ENCODE results near the gene FBXO9. TPM values are rescaled to one million over a fixed set of nuclear protein-coding genes. Genes with fewer than 3 reads are reported as not detected.

Gene FBXO9
- total RNA-seq, 2 experiments from 2014 or later = 40.8 to 41.6 TPM

DNA sequence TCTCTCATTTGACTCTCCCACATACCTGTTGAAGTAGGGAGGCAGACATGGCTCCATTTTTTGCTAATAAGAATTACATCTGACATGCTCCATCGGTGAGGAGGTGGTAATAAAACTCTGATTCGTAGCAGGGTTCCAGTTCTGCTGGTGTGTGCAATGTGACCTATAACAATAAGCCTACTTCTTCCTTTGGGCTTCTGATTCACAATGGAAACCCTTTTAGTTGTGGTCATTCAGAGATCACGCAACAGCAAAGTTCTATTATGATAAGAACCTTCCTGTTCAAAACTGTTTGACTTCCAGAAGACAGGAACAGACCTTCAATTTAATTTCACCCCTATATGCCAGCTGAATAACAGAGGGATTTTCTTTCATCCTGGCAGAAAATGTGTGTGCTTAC is 38.7 kb upstream of the FBXO9 start:
- peak; percentile 53 for ATAC-seq
- Mint-ChIP-seq H3K27me3 (no peaks in the 10 kb centered on the region), H3K27ac (no peak overlapping the region), H3K4me3 (no peak overlapping the region), H3K9me3 (no peaks in the 10 kb centered on the region), H3K4me1 (ENCODE audit: low read depth) (peaks cover 10% of the 10 kb centered on the region), H3K36me3 (ENCODE audit: low read depth) (peaks cover 4% of the 10 kb centered on the region)
- ChIA-PET CTCF (interaction anchor here (2.3 kb wide), 1 partner anchor 31 kb away, joined by 4 read pairs; no protein-coding TSS in a partner anchor), POLR2A (no interaction called here)
- TF ChIP-seq, protein P1, sequence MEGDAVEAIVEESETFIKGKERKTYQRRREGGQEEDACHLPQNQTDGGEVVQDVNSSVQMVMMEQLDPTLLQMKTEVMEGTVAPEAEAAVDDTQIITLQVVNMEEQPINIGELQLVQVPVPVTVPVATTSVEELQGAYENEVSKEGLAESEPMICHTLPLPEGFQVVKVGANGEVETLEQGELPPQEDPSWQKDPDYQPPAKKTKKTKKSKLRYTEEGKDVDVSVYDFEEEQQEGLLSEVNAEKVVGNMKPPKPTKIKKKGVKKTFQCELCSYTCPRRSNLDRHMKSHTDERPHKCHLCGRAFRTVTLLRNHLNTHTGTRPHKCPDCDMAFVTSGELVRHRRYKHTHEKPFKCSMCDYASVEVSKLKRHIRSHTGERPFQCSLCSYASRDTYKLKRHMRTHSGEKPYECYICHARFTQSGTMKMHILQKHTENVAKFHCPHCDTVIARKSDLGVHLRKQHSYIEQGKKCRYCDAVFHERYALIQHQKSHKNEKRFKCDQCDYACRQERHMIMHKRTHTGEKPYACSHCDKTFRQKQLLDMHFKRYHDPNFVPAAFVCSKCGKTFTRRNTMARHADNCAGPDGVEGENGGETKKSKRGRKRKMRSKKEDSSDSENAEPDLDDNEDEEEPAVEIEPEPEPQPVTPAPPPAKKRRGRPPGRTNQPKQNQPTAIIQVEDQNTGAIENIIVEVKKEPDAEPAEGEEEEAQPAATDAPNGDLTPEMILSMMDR (IDR thresholded peaks at IDR 0.05) = no peak
- no peak for DNase-seq
- intact Hi-C loops (cut with micrococcal nuclease) = no loop called here

DNA sequence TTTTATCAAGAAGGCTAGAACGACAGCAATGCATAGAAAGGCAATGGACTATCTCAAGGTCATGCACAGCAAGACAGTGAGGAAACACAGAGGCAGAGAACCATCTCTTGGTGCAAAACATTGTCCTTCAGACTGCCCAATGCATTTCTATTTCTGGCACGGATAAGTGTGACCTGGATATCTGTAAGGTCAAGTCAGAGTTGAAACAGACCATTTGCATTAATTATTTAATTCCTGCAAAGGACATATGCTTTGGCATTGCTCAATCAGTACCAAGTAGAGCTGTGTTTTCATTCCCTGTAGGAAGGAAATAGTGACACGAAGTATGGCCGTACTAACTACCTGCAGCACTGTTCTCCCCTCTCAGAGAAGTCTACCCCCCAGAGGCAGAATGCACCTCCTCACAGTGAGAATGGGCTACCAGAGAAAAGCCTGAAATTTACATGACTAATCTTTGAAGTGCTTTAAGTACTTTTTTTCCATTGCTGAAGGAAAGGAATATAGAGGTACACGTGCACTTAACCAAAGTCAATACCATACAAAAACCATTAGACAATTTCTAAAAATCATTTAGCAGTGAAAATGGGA is 38.0 kb upstream of the FBXO9 start:
- DNase-seq = no peak
- CTCF ChIA-PET = interaction anchor here (2.3 kb wide), 1 partner anchor 32 kb away, joined by 4 read pairs; no protein-coding TSS in a partner anchor
- ATAC-seq = no peak
- TF ChIP-seq, protein P1 (IDR thresholded peaks at IDR 0.05) = no peak
- H3K4me1 Mint-ChIP-seq (ENCODE audit: low read depth) = peaks cover 10% of the 10 kb centered on the region
- H3K4me3 Mint-ChIP-seq = no peak overlapping the region
- H3K9me3 Mint-ChIP-seq = no peaks in the 10 kb centered on the region
- H3K36me3 Mint-ChIP-seq (ENCODE audit: low read depth) = peaks cover 4% of the 10 kb centered on the region
- intact Hi-C loops (cut with micrococcal nuclease) = no loop called here
- no peaks in the 10 kb centered on the region for H3K27me3 Mint-ChIP-seq
- POLR2A ChIA-PET = no interaction called here
- no peak overlapping the region for H3K27ac Mint-ChIP-seq

DNA sequence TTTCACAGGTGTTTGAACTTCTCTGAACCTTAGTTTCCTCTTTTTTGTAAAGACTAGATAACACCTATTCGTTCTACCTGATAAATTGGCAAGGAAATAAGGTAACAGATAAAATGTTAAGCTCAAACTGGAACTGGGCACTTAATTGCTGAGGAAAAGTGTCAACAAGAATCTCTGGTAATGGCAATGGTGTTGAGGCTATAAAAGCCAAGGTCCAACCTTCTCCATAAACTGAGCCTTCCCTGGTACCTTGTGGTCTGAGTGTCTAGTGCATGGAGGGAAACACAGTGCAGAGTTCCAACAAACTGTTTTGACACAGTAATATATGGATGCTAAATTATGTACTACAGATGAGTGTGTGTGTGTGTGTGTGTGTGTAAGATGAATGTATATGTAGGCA is 36.7 kb upstream of the FBXO9 start:
- ATAC-seq (no peak), DNase-seq (no peak)
- ChIA-PET CTCF (interaction anchor here (1.4 kb wide), 1 partner anchor 33 kb away, joined by 3 read pairs; the partner anchor contains the start of gene GSTA4), POLR2A (no interaction called here)
- no peak overlapping the region for H3K27ac Mint-ChIP-seq
- peaks cover 10% of the 10 kb centered on the region for H3K4me1 Mint-ChIP-seq (ENCODE audit: low read depth)
- TF ChIP-seq, protein P1 (IDR thresholded peaks at IDR 0.05) = no peak
- H3K9me3 Mint-ChIP-seq = no peaks in the 10 kb centered on the region
- no peaks in the 10 kb centered on the region for H3K27me3 Mint-ChIP-seq
- intact Hi-C loops (cut with micrococcal nuclease) = no loop called here
- H3K4me3 Mint-ChIP-seq = no peak overlapping the region
- H3K36me3 Mint-ChIP-seq (ENCODE audit: low read depth) = peaks cover 4% of the 10 kb centered on the region

DNA sequence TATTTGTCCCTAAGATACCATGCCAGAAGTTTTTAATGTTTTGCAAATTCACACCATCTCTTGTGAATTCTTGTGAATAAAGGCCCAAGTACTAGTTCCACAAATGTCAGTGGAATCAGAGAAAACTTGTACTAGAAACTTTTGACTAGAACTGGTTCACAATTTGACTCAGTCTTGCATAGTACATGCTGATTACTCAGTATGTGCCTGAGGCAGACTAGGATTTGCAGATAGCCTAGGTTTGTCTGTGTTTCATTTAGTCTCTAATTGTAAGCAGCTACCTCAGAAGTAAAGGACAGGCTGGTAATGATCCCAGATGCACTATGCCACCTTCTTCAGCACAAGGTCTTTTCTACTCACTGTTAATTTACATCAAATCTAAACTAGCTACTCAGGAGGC is 35.9 kb upstream of the FBXO9 start:
- Mint-ChIP-seq H3K9me3 (no peaks in the 10 kb centered on the region), H3K27me3 (no peaks in the 10 kb centered on the region), H3K4me3 (no peak overlapping the region), H3K27ac (peak overlapping the region; percentile 31), H3K4me1 (ENCODE audit: low read depth) (peaks cover 7% of the 10 kb centered on the region), H3K36me3 (ENCODE audit: low read depth) (peaks cover 4% of the 10 kb centered on the region)
- intact Hi-C loops (cut with micrococcal nuclease) = no loop called here
- TF ChIP-seq, protein P1 (IDR thresholded peaks at IDR 0.05) = no peak
- ChIA-PET CTCF (interaction anchor here (1.4 kb wide), 1 partner anchor 34 kb away, joined by 3 read pairs; the partner anchor contains the start of gene GSTA4), POLR2A (no interaction called here)
- ATAC-seq = no peak
- DNase-seq = no peak

DNA sequence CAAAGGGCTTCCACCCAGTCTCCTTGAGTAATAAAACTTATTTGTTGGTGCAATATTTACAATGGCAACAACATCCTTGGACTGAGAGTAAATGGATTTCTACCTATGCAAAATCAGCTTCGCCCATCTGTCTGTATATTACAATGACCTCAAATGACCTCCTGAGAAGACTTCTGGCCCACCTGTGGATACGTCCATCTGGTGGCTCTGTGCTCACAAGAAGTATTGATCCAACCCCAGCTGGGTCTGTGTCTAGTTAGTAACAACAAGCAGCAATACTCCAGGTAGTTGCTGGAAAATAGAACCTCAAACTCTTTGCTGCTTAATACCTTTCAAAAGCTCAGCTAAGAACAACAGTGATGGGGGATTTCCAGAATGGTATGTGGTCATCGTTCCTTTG is 35.4 kb upstream of the FBXO9 start:
- intact Hi-C loops (cut with micrococcal nuclease) = no loop called here
- TF ChIP-seq, protein P1 (IDR thresholded peaks at IDR 0.05) = no peak
- Mint-ChIP-seq H3K27ac (no peak overlapping the region), H3K27me3 (no peaks in the 10 kb centered on the region), H3K4me1 (ENCODE audit: low read depth) (peaks cover 7% of the 10 kb centered on the region), H3K4me3 (no peak overlapping the region), H3K9me3 (no peaks in the 10 kb centered on the region), H3K36me3 (ENCODE audit: low read depth) (peaks cover 6% of the 10 kb centered on the region)
- ATAC-seq = no peak
- ChIA-PET POLR2A (interaction anchor here (1.2 kb wide), 1 partner anchor 24 kb away, joined by 3 read pairs; no protein-coding TSS in a partner anchor), CTCF (interaction anchor here (1.4 kb wide), 1 partner anchor 34 kb away, joined by 3 read pairs; the partner anchor contains the start of gene GSTA4)
- DNase-seq = no peak

All from activated CD8-positive, alpha-beta T cell treated with anti-CD3 and anti-CD28 coated beads for 36 hours (primary cell).